ENCODE measurements around the gene PINLYP. TPM values are rescaled to one million over a fixed set of nuclear protein-coding genes. Genes with fewer than 3 reads are reported as not detected.

Gene PINLYP
- total and polyA plus RNA-seq, 9 of the 15 experiments (the other 6 are each of a cell fraction or from before 2014, with no cell fraction given) = 1.00 to 6.7 (median 2.2) TPM

DNA sequence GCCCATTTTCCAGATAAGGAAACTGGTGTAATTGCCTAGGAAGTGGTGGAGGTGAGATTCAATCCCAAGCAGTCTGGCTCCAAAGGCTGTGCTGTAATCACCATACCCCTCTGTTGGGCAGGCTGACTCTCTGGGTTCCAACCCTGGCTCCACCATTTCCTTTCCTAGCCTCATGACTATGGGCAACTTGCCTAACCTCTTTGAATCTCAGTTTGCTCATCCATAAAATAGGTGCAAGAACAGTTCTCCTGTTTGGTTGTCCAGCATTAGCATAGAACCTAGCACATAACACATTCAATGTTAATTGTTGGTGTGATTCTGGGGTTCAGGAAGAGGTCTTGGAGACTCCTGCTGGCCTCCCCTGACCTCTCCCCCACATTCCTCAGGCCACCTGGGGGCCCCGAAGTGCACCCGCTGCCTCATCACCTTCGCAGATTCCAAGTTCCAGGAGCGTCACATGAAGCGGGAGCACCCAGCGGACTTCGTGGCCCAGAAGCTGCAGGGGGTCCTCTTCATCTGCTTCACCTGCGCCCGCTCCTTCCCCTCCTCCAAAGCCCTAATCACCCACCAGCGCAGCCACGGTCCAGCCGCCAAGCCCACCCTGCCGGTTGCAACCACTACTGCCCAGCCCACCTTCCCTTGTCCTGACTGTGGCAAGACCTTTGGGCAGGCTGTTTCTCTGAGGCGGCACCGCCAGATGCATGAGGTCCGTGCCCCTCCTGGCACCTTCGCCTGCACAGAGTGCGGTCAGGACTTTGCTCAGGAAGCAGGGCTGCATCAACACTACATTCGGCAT is 23.0 kb downstream of the PINLYP start:
- peak overlapping the region; percentile 97; the same call in 1 of the 2 replicates for H3K4me2 ChIP-seq (ENCODE audit: insufficient read depth, low read length)
- peaks cover 41% of the 10 kb centered on the region for H3K79me2 ChIP-seq (ENCODE audit: control insufficient read depth, insufficient read depth, low read length)

More for the DNA sequence above, 23.0 kb downstream of the PINLYP start:
- FAIRE-seq (no peak), DNase-seq (ENCODE audit: extremely low read depth in 1 of 4, low spot score in 3 of 4) (no peak), ATAC-seq (no peak)
- Histone ChIP-seq H3K9ac (ENCODE audit: insufficient read depth in 1 of 2, low read depth in 2 of 2, low read length in 2 of 2) (peak overlapping the region in 1 of 2 experiments; percentile 8; a peak in 1 of 4 replicates), H3K9me3 (replicated peaks; ENCODE audit: control insufficient read depth, insufficient read depth, low read depth, low read length) (no peaks in the 10 kb centered on the region), H2AFZ (ENCODE audit: low read depth, low read length) (no peak overlapping the region), H3K4me3 (no peak overlapping the region), H4K20me1 (replicated peaks; ENCODE audit: control insufficient read depth, insufficient read depth, low read length) (no peaks in the 10 kb centered on the region), H3K27ac (ENCODE audit: extremely low read depth, low read depth, low read length) (no peak overlapping the region), H3K4me1 (replicated peaks in 1 of 2; ENCODE audit: control insufficient read depth in 2 of 2, insufficient read depth in 2 of 2, low read length in 2 of 2) (peaks cover 15 to 35% of the 10 kb centered on the region in 2 experiments; a peak in 4 of 5 replicates), H3K36me3 (ENCODE audit: control insufficient read depth, insufficient read depth, low read length) (peaks cover 38% of the 10 kb centered on the region; the same call in 2 of the 3 replicates), H3K27me3 (ENCODE audit: control insufficient read depth in 2 of 2, insufficient read depth in 2 of 2, low read length in 2 of 2) (no peaks in the 10 kb centered on the region), H3K9me1 (ENCODE audit: control insufficient read depth, insufficient read depth, low read length) (no peaks in the 10 kb centered on the region)
- ChIA-PET POLR2A (interaction anchor here (0.9 to 5.6 kb wide), 2 partner anchors 10 to 45 kb away, joined by 3 to 60 read pairs; partner anchors contain the start of gene SRRM5), CTCF (ENCODE audit: low intra/inter-chr PET ratio) (no interaction called here)
- in situ Hi-C loops (cut with MboI) (no loop called here), intact Hi-C loops (cut with micrococcal nuclease) (no loop called here)
- TF ChIP-seq COPS2 (conservative IDR thresholded peaks at IDR 0.05) = no peak
- TF ChIP-seq, protein P1, sequence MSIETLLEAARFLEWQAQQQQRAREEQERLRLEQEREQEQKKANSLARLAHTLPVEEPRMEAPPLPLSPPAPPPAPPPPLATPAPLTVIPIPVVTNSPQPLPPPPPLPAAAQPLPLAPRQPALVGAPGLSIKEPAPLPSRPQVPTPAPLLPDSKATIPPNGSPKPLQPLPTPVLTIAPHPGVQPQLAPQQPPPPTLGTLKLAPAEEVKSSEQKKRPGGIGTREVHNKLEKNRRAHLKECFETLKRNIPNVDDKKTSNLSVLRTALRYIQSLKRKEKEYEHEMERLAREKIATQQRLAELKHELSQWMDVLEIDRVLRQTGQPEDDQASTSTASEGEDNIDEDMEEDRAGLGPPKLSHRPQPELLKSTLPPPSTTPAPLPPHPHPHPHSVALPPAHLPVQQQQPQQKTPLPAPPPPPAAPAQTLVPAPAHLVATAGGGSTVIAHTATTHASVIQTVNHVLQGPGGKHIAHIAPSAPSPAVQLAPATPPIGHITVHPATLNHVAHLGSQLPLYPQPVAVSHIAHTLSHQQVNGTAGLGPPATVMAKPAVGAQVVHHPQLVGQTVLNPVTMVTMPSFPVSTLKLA (conservative IDR thresholded peaks at IDR 0.05) = no peak
- TF ChIP-seq RBFOX2 (IDR thresholded peaks at IDR 0.05; ENCODE audit: low read depth, low read length) = peak; percentile 66
- TF ChIP-seq, protein P2, sequence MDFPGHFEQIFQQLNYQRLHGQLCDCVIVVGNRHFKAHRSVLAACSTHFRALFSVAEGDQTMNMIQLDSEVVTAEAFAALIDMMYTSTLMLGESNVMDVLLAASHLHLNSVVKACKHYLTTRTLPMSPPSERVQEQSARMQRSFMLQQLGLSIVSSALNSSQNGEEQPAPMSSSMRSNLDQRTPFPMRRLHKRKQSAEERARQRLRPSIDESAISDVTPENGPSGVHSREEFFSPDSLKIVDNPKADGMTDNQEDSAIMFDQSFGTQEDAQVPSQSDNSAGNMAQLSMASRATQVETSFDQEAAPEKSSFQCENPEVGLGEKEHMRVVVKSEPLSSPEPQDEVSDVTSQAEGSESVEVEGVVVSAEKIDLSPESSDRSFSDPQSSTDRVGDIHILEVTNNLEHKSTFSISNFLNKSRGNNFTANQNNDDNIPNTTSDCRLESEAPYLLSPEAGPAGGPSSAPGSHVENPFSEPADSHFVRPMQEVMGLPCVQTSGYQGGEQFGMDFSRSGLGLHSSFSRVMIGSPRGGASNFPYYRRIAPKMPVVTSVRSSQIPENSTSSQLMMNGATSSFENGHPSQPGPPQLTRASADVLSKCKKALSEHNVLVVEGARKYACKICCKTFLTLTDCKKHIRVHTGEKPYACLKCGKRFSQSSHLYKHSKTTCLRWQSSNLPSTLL (IDR thresholded peaks at IDR 0.05) = no peak
- peak; percentile 45; the same call in 1 of the 2 replicates for TF ChIP-seq POLR2G (IDR thresholded peaks at IDR 0.05; ENCODE audit: low read depth, low read length)
- TF ChIP-seq RCOR1 (IDR thresholded peaks at IDR 0.05; ENCODE audit: borderline replicate concordance in 1 of 2, low read depth in 2 of 2, low read length in 2 of 2) = 0 out of 4 replicates have a peak, but pooled peaks of 1 of the 2 experiments have one; percentile 6
- TF ChIP-seq BCOR (IDR thresholded peaks at IDR 0.05) = peak; percentile 57
- peak; percentile 91 for TF ChIP-seq RBM25 (IDR thresholded peaks at IDR 0.05; ENCODE audit: low read depth, low read length, severe bottlenecking)
- no TSS peak for BruUV-seq (replicated peaks)
- 98% methylated on average over 19 of the region's 19 CpGs for WGBS (ENCODE audit: insufficient coverage, low coverage, missing lambda C conversion rate)

All from K562 (cell line).